Measurements from ENCODE around the gene ASB6. TPM values are rescaled to one million over a fixed set of nuclear protein-coding genes. Genes with fewer than 3 reads are reported as not detected.

ASB6 gene
- total RNA-seq, 1 experiment from 2014 or later = 21.0 TPM

GRCh38 chr9:129626625-129627284 lies 15.2 kb downstream of the ASB6 start:
- TF ChIP-seq CTCF (conservative IDR thresholded peaks at IDR 0.05) = no peak
- Histone ChIP-seq H4K5ac (ENCODE audit: insufficient read length, low read depth, low read length) (no peak overlapping the region), H3K79me2 (ENCODE audit: insufficient read depth, low read length) (peaks cover 53% of the 10 kb centered on the region), H3K4ac (ENCODE audit: low read depth, low read length) (no peak overlapping the region), H2BK120ac (ENCODE audit: low read depth, low read length, poor library complexity, severe bottlenecking) (no peak overlapping the region), H3K9me3 (ENCODE audit: control insufficient read depth, low read depth, low read length) (no peaks in the 10 kb centered on the region), H2BK15ac (ENCODE audit: low read depth, low read length) (no peak overlapping the region), H2AFZ (ENCODE audit: low read length) (no peak overlapping the region), H3K79me1 (ENCODE audit: insufficient read depth, low read depth, low read length, poor library complexity, severe bottlenecking) (peaks cover 11% of the 10 kb centered on the region), H4K8ac (replicated peaks; ENCODE audit: insufficient read length, low read depth, low read length) (no peak overlapping the region), H3K18ac (ENCODE audit: insufficient read length, low read depth, low read length) (peak overlapping the region; percentile 41), H3K27me3 (ENCODE audit: insufficient read depth, low read length) (no peaks in the 10 kb centered on the region), H2BK5ac (ENCODE audit: insufficient read length, low read length) (no peak overlapping the region), H3K23me2 (ENCODE audit: insufficient read length, low read depth, low read length, poor library complexity, severe bottlenecking) (peaks cover 8% of the 10 kb centered on the region), H3T11ph (ENCODE audit: low read length) (no peak overlapping the region), H4K91ac (ENCODE audit: insufficient read length, low read depth, low read length) (no peak overlapping the region), H2AK5ac (ENCODE audit: insufficient read length, low read length) (no peak overlapping the region), H3K9ac (ENCODE audit: extremely low read depth, insufficient read length, low read length) (peak overlapping the region; percentile 64), H4K20me1 (ENCODE audit: control insufficient read depth, insufficient read depth, insufficient read length) (no peaks in the 10 kb centered on the region), H3K27ac (ENCODE audit: insufficient read length, low read depth, low read length) (no peak overlapping the region), H3K4me2 (ENCODE audit: insufficient read depth, insufficient read length, low read length) (peak overlapping the region; percentile 81), H3K23ac (ENCODE audit: insufficient read length, low read depth, low read length) (no peak overlapping the region), H3K4me1 (ENCODE audit: insufficient read depth, low read length) (0 out of 2 replicates have a peak, but pooled peaks cover 2% of the 10 kb centered on the region), H3K56ac (ENCODE audit: insufficient read length, low read depth, low read length) (no peak overlapping the region), H2BK12ac (ENCODE audit: insufficient read length, low read depth, low read length) (no peak overlapping the region), H2BK20ac (ENCODE audit: low read depth, low read length, poor library complexity, severe bottlenecking) (no peak overlapping the region), H3K14ac (ENCODE audit: insufficient read depth, low read length) (peak overlapping the region; percentile 44; the same call in 1 of the 2 replicates)
- no peaks in the 10 kb centered on the region for H3K9me3 Mint-ChIP-seq
- DNase-seq = no peak
- peak overlapping the region in 2 of 3 experiments; percentile 37 to 80; a peak in 4 of 7 replicates for H3K27ac Mint-ChIP-seq
- peak overlapping the region; percentile 82 to 84 for H3K4me3 Mint-ChIP-seq
- WGBS (ENCODE audit: extremely low coverage, insufficient read length, low lambda C conversion rate) = no CpG with 5 or more reads among the region's 20 CpGs
- H3K27me3 Mint-ChIP-seq (ENCODE audit: low read depth) = peaks cover 9% of the 10 kb centered on the region
- H3K4me1 Mint-ChIP-seq = peaks cover 38 to 46% of the 10 kb centered on the region in 2 experiments
- peaks cover 3 to 23% (median 19%) of the 10 kb centered on the region in 3 experiments; a peak in 5 of 7 replicates for H3K36me3 Mint-ChIP-seq (ENCODE audit: insufficient read depth in 1 of 3, low read depth in 3 of 3)

Data from H9 (cell line).